HG02938 (cell line): ENCODE data around the gene CX3CL1.
"Not testable (repeated sequence)": the region's sequence is repeated elsewhere in the genome, so short reads cannot be mapped to it uniquely, and the experiment has no call there.

Source experiments
- ATAC-seq: cut with Tn5 transposase; IDR thresholded peaks from one replicate; pipeline ENCODE4 v1.9.1; 2021; ENCODE audit warnings: mild to moderate bottlenecking, moderate library complexity; ENCODE audit not compliant: unreplicated experiment

CX3CL1 gene

GRCh38 chr16:57356547-57356946, 15.7 kb upstream of the CX3CL1 start:
- ATAC-seq, result no peak

- no peak for ATAC-seq
Observed at GRCh38 chr16:57357330-57358085, 14.8 kb upstream of the CX3CL1 start.

GRCh38 chr16:57358086-57358420, 14.2 kb upstream of the CX3CL1 start:
- ATAC-seq, result no peak

DNA sequence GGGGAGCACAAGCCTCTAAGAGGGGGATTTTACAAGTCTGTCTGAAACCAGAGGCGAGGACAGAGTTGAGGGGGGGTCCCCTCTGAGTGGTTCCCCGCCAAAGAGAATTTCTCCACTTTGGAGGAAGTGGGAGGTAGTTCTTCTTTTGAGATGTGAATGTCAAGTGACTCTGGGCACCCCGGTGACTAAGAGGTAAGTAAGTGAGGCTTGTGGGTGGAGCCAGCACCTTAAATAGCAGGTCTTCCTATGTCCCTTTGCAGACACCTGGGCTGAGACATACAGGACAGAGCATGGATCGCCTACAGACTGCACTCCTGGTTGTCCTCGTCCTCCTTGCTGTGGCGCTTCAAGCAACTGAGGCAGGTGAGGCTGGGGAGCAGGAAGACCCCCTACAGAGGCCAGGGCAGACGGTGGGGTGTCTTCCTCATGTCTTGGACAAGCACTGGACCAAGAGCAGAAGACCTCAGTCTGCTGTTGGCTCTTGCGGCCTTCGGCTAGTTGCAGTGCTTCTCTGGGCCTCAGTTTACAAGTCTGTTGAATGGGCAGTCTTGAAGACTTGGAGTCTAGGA, 13.7 kb upstream of the CX3CL1 start, which contains the start of gene CCL22:
TSS of gene CCL22 (plus strand) at position 257 of the 569 bp plus-strand sequence. CDS start at position 291, 34 bp downstream.
- peak; percentile 36 for ATAC-seq

DNA sequence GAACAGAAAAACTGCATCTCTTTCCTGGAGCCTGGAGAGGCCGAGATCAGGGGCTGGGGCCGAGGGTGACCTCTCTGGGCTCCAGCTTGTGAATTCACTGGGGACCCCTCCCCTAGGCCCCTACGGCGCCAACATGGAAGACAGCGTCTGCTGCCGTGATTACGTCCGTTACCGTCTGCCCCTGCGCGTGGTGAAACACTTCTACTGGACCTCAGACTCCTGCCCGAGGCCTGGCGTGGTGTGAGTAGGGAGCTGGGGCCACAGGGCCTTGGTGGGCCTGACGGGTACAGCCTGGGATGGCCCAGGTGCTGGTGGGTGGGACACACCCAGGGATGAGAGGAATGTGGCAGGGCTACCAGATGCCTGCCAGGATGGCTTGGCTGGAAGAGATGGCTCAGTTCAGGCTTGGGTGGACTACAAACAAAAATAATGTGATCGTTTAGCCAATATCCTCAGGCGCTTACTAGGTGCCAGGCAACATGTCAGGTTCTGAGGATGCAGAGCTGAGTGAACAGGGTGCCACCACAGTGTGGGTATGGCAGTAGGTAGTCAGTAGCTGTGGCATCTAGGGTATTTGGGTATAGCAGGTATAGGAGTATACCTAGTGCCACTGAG, 11.9 kb upstream of the CX3CL1 start:
- no peak for ATAC-seq

- no peak for ATAC-seq
Observed at GRCh38 chr16:57361404-57361803, 10.9 kb upstream of the CX3CL1 start.

GRCh38 chr16:57364143-57364542, 8.1 kb upstream of the CX3CL1 start:
- ATAC-seq, result no peak

DNA sequence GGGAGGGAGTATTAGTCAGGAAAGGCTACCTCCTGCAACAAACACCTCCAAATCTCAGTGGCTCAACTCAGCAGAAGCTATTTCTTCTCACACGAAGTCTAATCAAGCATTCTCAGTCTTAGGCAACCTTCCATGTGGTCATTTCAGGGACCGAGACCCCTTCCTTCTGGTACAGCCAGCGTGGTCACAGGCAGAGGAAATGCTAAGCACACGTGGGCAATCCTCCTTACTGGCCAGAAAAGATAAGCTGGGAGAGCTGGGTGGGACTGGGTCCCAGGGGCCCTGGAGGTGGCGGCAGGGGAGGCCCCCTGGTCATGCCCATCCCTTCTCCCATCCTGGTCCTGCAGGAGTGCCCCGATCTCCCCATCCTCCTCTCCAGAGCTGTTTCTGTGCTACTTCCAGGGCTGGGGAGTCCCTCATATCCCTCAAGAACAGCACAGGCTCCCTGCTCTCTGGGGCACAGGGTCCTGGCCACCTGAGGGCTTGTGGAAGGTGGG, 5.7 kb upstream of the CX3CL1 start:
- ATAC-seq, result no peak

- ATAC-seq, result no peak
Observed at GRCh38 chr16:57367116-57367752, 5.1 kb upstream of the CX3CL1 start.

- ATAC-seq, result no peak
Observed at GRCh38 chr16:57371494-57372371, 557 bp upstream of the CX3CL1 start.

DNA sequence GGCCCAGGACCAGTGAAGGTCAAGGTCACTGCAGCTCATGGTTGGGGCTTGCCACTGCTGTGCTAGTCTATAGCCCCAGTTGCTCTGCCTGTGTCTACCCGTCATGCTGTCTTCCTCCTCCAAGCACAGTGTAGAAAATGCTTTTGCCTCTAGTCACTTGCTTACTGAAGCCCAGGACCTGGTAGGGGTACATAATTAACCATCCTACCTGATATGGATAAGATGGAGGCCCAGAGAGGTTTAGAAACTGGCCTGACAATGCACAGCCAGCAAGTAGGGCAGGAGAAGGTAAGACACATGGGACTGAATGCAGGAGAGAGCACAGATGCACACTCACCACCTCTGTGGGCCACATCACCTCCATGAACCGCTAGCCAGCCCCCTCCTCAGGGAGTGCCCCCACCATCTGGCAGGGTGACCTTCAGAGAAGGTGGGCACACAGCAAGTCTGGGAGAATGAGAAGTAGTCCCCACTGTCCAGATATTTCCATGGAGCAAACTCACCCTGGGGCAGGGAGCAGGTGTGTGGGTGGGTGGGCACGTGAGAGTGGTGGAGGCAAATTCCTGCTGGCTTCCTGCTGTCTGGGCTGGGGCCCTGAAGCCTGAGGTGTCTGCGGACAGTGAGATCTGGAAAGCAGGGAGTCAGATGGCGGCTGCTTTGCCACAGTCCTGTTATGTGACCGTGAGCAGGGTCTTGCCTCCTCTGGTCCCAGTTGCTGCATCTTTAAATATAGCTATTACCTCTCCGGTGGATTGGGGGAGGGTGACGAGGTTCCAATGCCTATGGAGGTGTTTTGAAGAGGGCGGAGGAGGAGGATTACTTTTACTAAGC, 1.0 kb downstream of the CX3CL1 start:
- no peak for ATAC-seq

- no peak for ATAC-seq
Observed at GRCh38 chr16:57374067-57374534, 1.8 kb downstream of the CX3CL1 start.

DNA sequence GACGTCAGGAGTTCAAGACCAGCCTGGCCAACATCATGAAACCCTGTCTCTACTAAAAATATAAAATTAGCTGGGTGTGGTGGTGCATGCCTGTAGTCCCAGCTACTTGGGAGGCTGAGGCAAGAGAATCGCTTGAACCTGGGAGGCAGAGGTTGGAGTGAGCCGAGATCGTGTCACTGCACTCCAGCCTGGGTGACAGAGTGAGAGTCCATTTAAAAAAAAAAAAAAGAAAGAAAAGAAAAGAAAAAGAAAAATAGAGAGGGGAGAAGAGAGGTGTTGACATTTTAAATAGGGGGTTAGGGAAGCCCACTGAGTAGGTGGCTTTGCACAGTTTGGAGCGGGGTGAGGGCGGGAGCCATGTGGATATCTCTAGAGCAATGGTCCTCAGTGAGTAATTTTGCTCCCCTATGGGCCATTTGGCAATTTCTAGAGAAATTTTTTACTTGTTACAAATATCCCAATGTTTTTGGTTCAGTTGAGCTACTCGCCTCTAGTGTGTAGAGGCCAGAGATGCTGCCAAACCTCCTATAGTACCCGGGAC, 2.7 kb downstream of the CX3CL1 start:
- ATAC-seq, result not testable (repeated sequence)

DNA sequence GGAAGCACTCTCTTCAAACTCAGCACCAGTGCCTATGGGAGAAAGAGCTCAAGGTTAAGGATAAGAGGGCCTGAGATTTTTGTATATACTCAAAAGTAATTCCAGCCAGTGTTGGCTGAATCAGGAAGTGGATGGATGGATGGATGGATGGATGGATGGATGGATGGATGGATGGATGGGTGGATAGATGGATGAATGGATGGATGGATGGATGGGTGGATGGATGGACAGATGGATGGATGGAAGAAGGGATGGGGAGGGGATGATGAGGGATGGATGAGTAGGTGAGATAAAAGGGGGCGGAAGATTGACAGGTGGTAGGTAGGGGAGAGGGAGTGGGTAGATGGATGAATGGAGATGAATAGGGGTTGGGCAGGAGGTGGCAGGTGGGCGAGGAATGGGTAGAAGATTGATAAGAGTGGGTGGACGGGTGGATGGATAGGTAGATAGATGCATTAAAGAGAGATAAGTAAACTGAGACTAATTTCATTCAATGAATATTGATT, 4.1 kb downstream of the CX3CL1 start:
- ATAC-seq, result no peak

GRCh38 chr16:57377080-57377841, 5.0 kb downstream of the CX3CL1 start:
- ATAC-seq, result peak; percentile 69

DNA sequence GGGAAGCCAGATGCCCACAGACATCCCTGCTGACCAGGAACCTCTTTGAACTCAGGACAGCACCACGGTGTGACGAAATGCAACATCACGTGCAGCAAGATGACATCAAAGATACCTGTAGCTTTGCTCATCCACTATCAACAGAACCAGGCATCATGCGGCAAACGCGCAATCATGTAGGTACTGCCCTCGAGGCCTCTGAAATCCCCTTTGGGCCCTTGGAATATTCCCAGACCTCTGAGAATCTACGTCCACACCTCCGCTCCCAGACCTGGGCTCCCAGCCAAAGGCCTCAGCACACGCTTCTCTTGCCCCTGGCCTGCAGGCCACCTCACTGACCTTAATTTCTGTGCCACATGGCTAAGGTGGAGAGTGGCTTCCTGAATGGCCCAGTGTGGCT, 7.3 kb downstream of the CX3CL1 start:
- ATAC-seq, result no peak

DNA sequence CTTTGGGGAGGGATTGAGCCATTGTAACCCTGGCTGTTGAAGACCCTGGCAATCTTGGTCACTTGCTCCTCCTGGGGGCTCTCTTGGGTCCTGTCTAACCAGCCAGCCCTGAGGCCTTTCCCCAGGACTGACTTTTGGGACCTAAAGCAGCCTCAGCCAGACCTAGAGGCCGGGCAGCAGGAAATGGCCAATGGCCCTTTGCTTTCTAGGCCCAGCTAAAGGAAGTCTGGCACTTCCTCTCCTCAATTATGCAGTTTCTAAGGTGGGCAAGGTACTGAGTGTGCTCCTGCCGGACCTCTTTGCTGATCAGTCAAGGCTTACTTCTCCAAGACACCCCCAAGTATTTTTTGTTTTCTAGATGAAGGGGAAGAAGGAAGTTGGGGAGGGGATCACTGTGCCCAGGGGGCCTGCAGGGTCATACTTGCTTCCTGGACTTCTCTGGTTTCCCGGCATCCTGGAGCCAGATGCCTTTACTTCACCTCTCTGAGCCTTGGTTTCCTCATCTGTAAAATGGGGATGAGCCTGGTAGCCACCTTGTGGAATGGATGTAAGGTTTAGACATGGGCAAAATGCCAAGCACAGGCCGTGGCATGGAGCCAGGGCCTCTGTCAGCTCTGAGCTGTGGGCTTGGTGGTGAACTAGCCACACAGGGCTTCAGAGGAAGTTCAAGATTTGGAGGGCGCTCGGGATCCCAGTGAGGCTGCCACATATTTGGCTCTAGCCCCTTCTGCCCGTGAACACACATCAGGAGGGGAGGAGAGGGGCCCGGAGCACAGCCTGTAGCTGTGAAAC, 8.6 kb downstream of the CX3CL1 start:
- no peak for ATAC-seq
